H1 (cell line): ENCODE results near the gene GLDC. TPM values are rescaled to one million over a fixed set of nuclear protein-coding genes. Genes with fewer than 3 reads are reported as not detected.

ENCODE experiments used
- CTCF ChIA-PET: fragments of 300-600 bp; sonication (Branson Sonifier 250); formaldehyde crosslinking; loops from one replicate; lab custom pipeline; 2021; ENCODE audit not compliant: partially characterized antibody; lab: Charles Lee
- POLR2A ChIA-PET: fragments of 300-600 bp; sonication (Branson Sonifier 250); formaldehyde crosslinking; loops from one replicate; lab custom pipeline; 2021; ENCODE audit warnings: inconsistent platforms; ENCODE audit not compliant: partially characterized antibody; lab: Charles Lee
- DNase-seq, 2 experiments: peaks; one replicate each; pipeline versions ENCODE4 v3.0.0 to v3.0.0-alpha.2; 2010 to 2022; ENCODE audit warnings: low spot score in 2 of 2, low read depth in 1 of 2, mixed read lengths in 1 of 2
- FAIRE-seq: peaks from 2 replicates; lab custom pipeline; 2011; peaks lifted over from hg19 to GRCh38; lab: Jason Lieb, UNC
- H2AFZ ChIP-seq: 2 replicates; pipeline ENCODE4 v1.8.1; 2012; ENCODE audit warnings: low read length, inconsistent platforms
- H2AK5ac ChIP-seq: 2 replicates; pipeline ENCODE4 v1.6.1; 2013; ENCODE audit warnings: low read depth, low read length
- H2BK120ac ChIP-seq: replicated peaks from 2 replicates; pipeline ENCODE3; 2013; ENCODE audit warnings: low read depth, low read length, inconsistent platforms
- H2BK12ac ChIP-seq: 2 replicates; pipeline ENCODE4 v1.6.1; 2013; ENCODE audit warnings: low read depth, low read length
- H2BK15ac ChIP-seq: 2 replicates; pipeline ENCODE4 v1.6.1; 2013; ENCODE audit warnings: low read length
- H2BK20ac ChIP-seq: 2 replicates; pipeline ENCODE4 v1.6.1; 2013; ENCODE audit warnings: low read length
- H2BK5ac ChIP-seq: 2 replicates; pipeline ENCODE4 v1.6.1; 2013; ENCODE audit warnings: low read depth, low read length
- H3K14ac ChIP-seq: 2 replicates; pipeline ENCODE4 v1.6.1; 2013; ENCODE audit warnings: inconsistent platforms; ENCODE audit not compliant: insufficient read length
- H3K18ac ChIP-seq: 2 replicates; pipeline ENCODE4 v1.6.1; 2013; ENCODE audit warnings: low read length; ENCODE audit errors: extremely low read depth
- H3K23ac ChIP-seq: 2 replicates; pipeline ENCODE4 v1.6.1; 2013; ENCODE audit warnings: inconsistent platforms; ENCODE audit not compliant: insufficient read length
- H3K23me2 ChIP-seq: 2 replicates; pipeline ENCODE4 v1.6.1; 2013; ENCODE audit warnings: low read depth, low read length
- H3K27ac ChIP-seq: 2 replicates; pipeline ENCODE4 v1.6.1; 2011; ENCODE audit warnings: low read depth, low read length, inconsistent platforms
- H3K27me3 ChIP-seq, 4 experiments: replicated peaks in 1 of 4; 1 replicate in 1 of 4; 2 replicates in 3 of 4; pipeline versions ENCODE4 v1.6.1 to v1.8.1; 2011 to 2013; ENCODE audit warnings: low read length in 3 of 4, mild to moderate bottlenecking in 3 of 4, inconsistent platforms in 2 of 4, mixed read lengths in 2 of 4, moderate library complexity in 1 of 4; ENCODE audit not compliant: control insufficient read depth in 3 of 4, insufficient read depth in 3 of 4; ENCODE audit errors: extremely low read depth in 1 of 4
- H3K36me3 ChIP-seq, 4 experiments: 2 replicates each; pipeline versions ENCODE4 v1.6.1 to v1.8.1; 2011 to 2013; ENCODE audit warnings: mild to moderate bottlenecking in 4 of 4, low read length in 3 of 4, moderate library complexity in 2 of 4, control low read depth in 1 of 4, inconsistent platforms in 1 of 4; ENCODE audit not compliant: insufficient read depth in 4 of 4, control insufficient read depth in 2 of 4
- H3K4ac ChIP-seq: replicated peaks from 2 replicates; pipeline ENCODE3; 2013; ENCODE audit warnings: low read length, low read depth, mixed read lengths, inconsistent platforms; ENCODE audit not compliant: insufficient read length
- H3K4me1 ChIP-seq, 4 experiments: replicated peaks in 1 of 4; 1 replicate in 1 of 4; 2 replicates in 3 of 4; pipeline versions ENCODE4 v1.6.1 to v1.8.1; 2011 to 2013; ENCODE audit warnings: low read length in 3 of 4, inconsistent platforms in 2 of 4, mixed read lengths in 1 of 4; ENCODE audit not compliant: insufficient read depth in 4 of 4, control insufficient read depth in 3 of 4
- H3K4me2 ChIP-seq, 2 experiments: 2 replicates each; pipeline versions ENCODE4 v1.6.1 to v1.8.1; 2011 to 2013; ENCODE audit warnings: low read depth in 2 of 2, low read length in 2 of 2, control low read depth in 1 of 2, inconsistent platforms in 1 of 2, mild to moderate bottlenecking in 1 of 2; ENCODE audit not compliant: insufficient read depth in 1 of 2
- H3K4me3 ChIP-seq, 4 experiments: fragments of 200-600, 300-600 bp in 1 of 4; sonication (generic), shearing (Covaris generic), sonication (Bioruptor Twin) in 1 of 4; 2 replicates each; pipeline versions ENCODE4 v1.5.1 to v1.8.1; 2011 to 2016; ENCODE audit warnings: low read length in 4 of 4, low read depth in 3 of 4, control low read depth in 2 of 4, inconsistent platforms in 2 of 4, mild to moderate bottlenecking in 2 of 4, mixed read lengths in 1 of 4, moderate library complexity in 1 of 4; ENCODE audit not compliant: insufficient read depth in 2 of 4; ENCODE audit errors: extremely low read depth in 1 of 4
- H3K56ac ChIP-seq: replicated peaks from 2 replicates; pipeline ENCODE3; 2013; ENCODE audit warnings: low read depth, mild to moderate bottlenecking, mixed read lengths, low read length, inconsistent platforms; ENCODE audit not compliant: insufficient read length
- H3K79me1 ChIP-seq: 2 replicates; pipeline ENCODE4 v1.6.1; 2013; ENCODE audit warnings: low read depth, low read length, control low read depth
- H3K79me2 ChIP-seq, 2 experiments: 2 replicates each; pipeline versions ENCODE4 v1.6.1 to v1.8.1; 2012 to 2013; ENCODE audit warnings: low read length in 2 of 2, mild to moderate bottlenecking in 2 of 2, inconsistent platforms in 1 of 2; ENCODE audit not compliant: insufficient read depth in 2 of 2, control insufficient read depth in 1 of 2
- H3K9ac ChIP-seq, 4 experiments: replicated peaks in 1 of 4; 1 replicate in 1 of 4; 2 replicates in 3 of 4; pipeline versions ENCODE4 v1.6.1 to v1.8.1; 2011 to 2013; ENCODE audit warnings: low read depth in 3 of 4, low read length in 3 of 4, control low read depth in 2 of 4, mild to moderate bottlenecking in 2 of 4, moderate library complexity in 2 of 4, inconsistent platforms in 1 of 4; ENCODE audit errors: extremely low read depth in 1 of 4
- H3K9me3 ChIP-seq, 2 experiments: 2 replicates each; pipeline versions ENCODE4 v1.6.1 to v1.8.1; 2012 to 2013; ENCODE audit warnings: mild to moderate bottlenecking in 2 of 2, moderate library complexity in 2 of 2, control low read depth in 1 of 2, inconsistent platforms in 1 of 2, low read depth in 1 of 2, low read length in 1 of 2, mixed read lengths in 1 of 2; ENCODE audit not compliant: insufficient read depth in 2 of 2
- H4K20me1 ChIP-seq, 2 experiments: replicated peaks in 1 of 2; 2 replicates each; pipeline versions ENCODE3 to v1.8.1; 2011 to 2013; ENCODE audit warnings: inconsistent platforms in 2 of 2, low read length in 2 of 2, mild to moderate bottlenecking in 1 of 2; ENCODE audit not compliant: insufficient read depth in 2 of 2, control insufficient read depth in 1 of 2
- H4K5ac ChIP-seq: 2 replicates; pipeline ENCODE4 v1.6.1; 2013; ENCODE audit warnings: low read length, low read depth, mixed read lengths, inconsistent platforms; ENCODE audit not compliant: insufficient read length
- H4K8ac ChIP-seq: 2 replicates; pipeline ENCODE4 v1.8.0; 2013; ENCODE audit warnings: mild to moderate bottlenecking, moderate library complexity, low read length, inconsistent platforms; ENCODE audit not compliant: insufficient read depth; ENCODE audit errors: extremely low read depth
- H4K91ac ChIP-seq: replicated peaks from 2 replicates; pipeline ENCODE3; 2013; ENCODE audit warnings: low read length, mixed read lengths, inconsistent platforms; ENCODE audit not compliant: insufficient read length
- BACH1 ChIP-seq: IDR thresholded peaks from 2 replicates; pipeline ENCODE4 v1.6.1; 2012; ENCODE audit warnings: low read length, improper control_type of control experiment
- CBX5 ChIP-seq: fragments of 300-800, 300-1000 bp; sonication (generic); IDR thresholded peaks from 2 replicates; pipeline ENCODE4 v1.7.1; 2016; ENCODE audit warnings: antibody characterized with exemption, low read length, low read depth
- CBX8 ChIP-seq: fragments of 300-800, 300-1000 bp; sonication (generic); IDR thresholded peaks from 2 replicates; pipeline ENCODE4 v1.7.1; 2016; ENCODE audit warnings: low read depth, low read length, borderline replicate concordance
- CHD1 ChIP-seq: IDR thresholded peaks from 2 replicates; pipeline ENCODE4 v1.6.1; 2012; ENCODE audit warnings: low read depth, low read length, improper control_type of control experiment
- CHD2 ChIP-seq: IDR thresholded peaks from 2 replicates; pipeline ENCODE4 v1.6.1; 2012; ENCODE audit warnings: low read length, improper control_type of control experiment
- EGR1 ChIP-seq: IDR thresholded peaks from 2 replicates; pipeline ENCODE4 v1.6.1; 2011; ENCODE audit warnings: low read depth, low read length, borderline replicate concordance
- EP300 ChIP-seq, 2 experiments: IDR thresholded peaks; 1 replicate in 1 of 2; 2 replicates in 1 of 2; pipeline ENCODE4 v1.6.1; 2011 to 2012; ENCODE audit warnings: low read depth in 2 of 2, low read length in 2 of 2, mild to moderate bottlenecking in 2 of 2, borderline replicate concordance in 1 of 2, inconsistent platforms in 1 of 2, moderate library complexity in 1 of 2
- HDAC2 ChIP-seq, 2 experiments: fragments of 300-600 bp in 1 of 2; sonication (generic) in 1 of 2; IDR thresholded peaks; 2 replicates each; pipeline ENCODE4 v1.6.1; 2011 to 2012; ENCODE audit warnings: low read depth in 2 of 2, low read length in 2 of 2, mild to moderate bottlenecking in 2 of 2, moderate library complexity in 2 of 2, borderline replicate concordance in 1 of 2, inconsistent platforms in 1 of 2
- POLR2A ChIP-seq, 2 experiments: IDR thresholded peaks; 1 replicate in 1 of 2; 2 replicates in 1 of 2; pipeline ENCODE4 v1.6.1; 2011; ENCODE audit warnings: low read depth in 2 of 2, low read length in 2 of 2, mild to moderate bottlenecking in 2 of 2; ENCODE audit errors: control extremely low read depth in 1 of 2
- POU5F1 ChIP-seq: IDR thresholded peaks from 2 replicates; pipeline ENCODE4 v1.6.1; 2011; ENCODE audit warnings: low read depth, mild to moderate bottlenecking, low read length, moderate library complexity
- SIN3A ChIP-seq, 2 experiments: IDR thresholded peaks in 1 of 2; conservative IDR thresholded peaks in 1 of 2; 2 replicates each; pipeline ENCODE4 v1.6.1; 2011 to 2012; ENCODE audit warnings: low read length in 2 of 2, improper control_type of control experiment in 1 of 2, low read depth in 1 of 2, mild to moderate bottlenecking in 1 of 2
- TEAD4 ChIP-seq: IDR thresholded peaks from 2 replicates; pipeline ENCODE4 v1.6.1; 2012; ENCODE audit warnings: low read depth, low read length, inconsistent platforms, mixed read lengths
- ZNF274 ChIP-seq: IDR thresholded peaks from 2 replicates; pipeline ENCODE4 v1.7.0; 2012; ENCODE audit warnings: low read length, borderline replicate concordance; ENCODE audit errors: extremely low read depth
- WGBS, 2 experiments: shearing (Covaris generic) in 1 of 2; methylation state at CpG; one replicate each; pipeline versions ENCODE4 v1.1.6 to v1.1.7; 2013 to 2015; ENCODE audit warnings: low lambda C conversion rate in 2 of 2, mixed read lengths in 2 of 2, inconsistent platforms in 1 of 2, low coverage in 1 of 2, missing lambda C conversion rate in 1 of 2; ENCODE audit not compliant: insufficient replicate concordance in 2 of 2, insufficient coverage in 1 of 2, insufficient read length in 1 of 2; ENCODE audit errors: extremely low coverage in 1 of 2, missing lambda C conversion rate in 1 of 2; 5-methylcytosine and 5-hydroxymethylcytosine counted together
- polyA plus RNA-seq, 7 experiments: library from polyadenylated mRNA; depleted of rRNA in 3 of 7; stranded (reverse) in 5 of 7; unstranded in 2 of 7; fragments of >200 nt in 5 of 7; fragments of 200-250 nt in 2 of 7; gene quantifications; 1 replicate in 5 of 7; 2 replicates in 1 of 7; 4 replicates in 1 of 7; pipeline versions ENCODE4 v1.2.1 to v1.2.3, GENCODE V29; 2011 to 2013; ENCODE audit warnings: missing spikeins in 2 of 7, mixed read lengths in 2 of 7
- total RNA-seq: library from RNA; stranded (reverse); fragmentation: NEBNext Ultra II Directional; extraction: Animal tissue kit (Norgen Biotek cat#: 25700); gene quantifications from 2 replicates; pipeline ENCODE4 v1.2.1, GENCODE V29; 2021

GLDC gene
- total and polyA plus RNA-seq, 2 of the 8 experiments (the other 6 are each of a cell fraction or from before 2014, with no cell fraction given): 48.8 to 101 TPM

DNA sequence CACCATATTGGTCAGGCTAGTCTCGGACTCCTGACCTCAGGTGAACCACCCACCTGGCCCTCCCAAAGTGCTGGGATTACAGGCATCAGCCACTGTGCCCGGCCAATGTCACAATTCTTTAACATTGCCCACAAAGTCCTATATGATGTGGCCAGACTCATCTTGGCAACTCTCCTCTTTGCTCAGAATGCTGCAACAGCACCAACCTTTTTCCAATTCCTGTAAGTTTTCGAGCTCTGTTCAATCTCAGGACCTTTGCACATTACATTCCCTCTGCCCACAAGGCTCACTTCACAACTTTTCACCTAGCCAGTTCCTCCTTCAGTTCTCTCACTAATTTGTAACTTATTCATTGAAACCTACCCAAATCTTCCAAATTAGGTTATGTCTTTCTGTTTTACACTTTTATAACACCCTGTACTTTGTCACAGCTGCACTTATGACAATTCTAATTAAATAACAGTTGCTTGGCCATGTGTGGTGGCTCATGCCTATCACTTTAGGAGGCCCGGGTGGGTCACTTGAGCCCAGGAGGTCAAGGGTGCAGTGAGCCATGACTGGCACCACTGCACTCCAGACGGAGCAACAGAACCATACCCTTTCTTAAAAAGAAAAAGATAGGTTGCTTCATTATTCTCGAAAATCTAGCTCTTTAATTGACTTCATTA lies 30.9 kb upstream of the GLDC start:
- H2BK120ac ChIP-seq: no peak overlapping the region
- peaks cover 0 to 4% (median 0%) of the 10 kb centered on the region in 4 experiments; a peak in 1 of 8 replicates for H3K36me3 ChIP-seq
- H3K27me3 ChIP-seq: no peaks in the 10 kb centered on the region
- no peak overlapping the region for H2BK20ac ChIP-seq
- H3K18ac ChIP-seq: no peak overlapping the region
- H3K9ac ChIP-seq: no peak overlapping the region
- peaks cover 6% of the 10 kb centered on the region for H3K23me2 ChIP-seq
- H3K79me1 ChIP-seq: no peaks in the 10 kb centered on the region
- no peak overlapping the region for H3K56ac ChIP-seq
- H3K79me2 ChIP-seq: no peaks in the 10 kb centered on the region
- DNase-seq (no peak), FAIRE-seq (no peak)
- H4K91ac ChIP-seq: no peak overlapping the region
- ChIA-PET POLR2A (interaction anchor here (0.7 to 2.1 kb wide), 7 partner anchors 9 to 73 kb away, joined by 3 to 8 read pairs (median 3); no protein-coding TSS in a partner anchor), CTCF (interaction anchor here (1.2 to 4.6 kb wide), 4 partner anchors 8 to 12 kb away, joined by 3 to 26 read pairs (median 7); no protein-coding TSS in a partner anchor)
- no peaks in the 10 kb centered on the region for H3K9me3 ChIP-seq
- H2AFZ ChIP-seq: no peak overlapping the region
- no peaks in the 10 kb centered on the region; a peak in 1 of 7 replicates for H3K4me1 ChIP-seq
- no peak overlapping the region for H3K14ac ChIP-seq
- H3K4ac ChIP-seq: no peak overlapping the region
- no peak overlapping the region for H2BK15ac ChIP-seq
- no peak overlapping the region for H3K23ac ChIP-seq
- no peak overlapping the region for H4K8ac ChIP-seq
- H3K4me3 ChIP-seq: no peak overlapping the region
- no peak overlapping the region for H2BK5ac ChIP-seq
- no peak overlapping the region for H3K27ac ChIP-seq
- WGBS, 2 experiments: 92% methylated on average over 6 of the region's 6 CpGs; no CpG with 5 or more reads in 1 of the 2 experiments
- no peak overlapping the region for H4K5ac ChIP-seq
- no peaks in the 10 kb centered on the region for H4K20me1 ChIP-seq
- no peak overlapping the region for H2BK12ac ChIP-seq
- no peak overlapping the region for H3K4me2 ChIP-seq
- no peak overlapping the region for H2AK5ac ChIP-seq
- no peak for TF ChIP-seq POLR2A (IDR thresholded peaks at IDR 0.05; ENCODE audit: control extremely low read depth in 1 of 2, low read depth in 2 of 2, low read length in 2 of 2)
- no peak for TF ChIP-seq BACH1
- no peak for TF ChIP-seq POU5F1
- no peak for TF ChIP-seq SIN3A (conservative IDR thresholded peaks at IDR 0.05 in 1 of 2, IDR thresholded peaks at IDR 0.05 in 1 of 2; ENCODE audit: low read depth in 1 of 2, low read length in 2 of 2)
- TF ChIP-seq TEAD4: no peak
- TF ChIP-seq HDAC2 (IDR thresholded peaks at IDR 0.05; ENCODE audit: borderline replicate concordance in 1 of 2, low read depth in 2 of 2, low read length in 2 of 2): no peak
- no peak for TF ChIP-seq EGR1
- TF ChIP-seq CHD1: no peak
- TF ChIP-seq CBX8: no peak
- no peak for TF ChIP-seq ZNF274
- TF ChIP-seq CHD2: no peak
- TF ChIP-seq EP300 (IDR thresholded peaks at IDR 0.05; ENCODE audit: borderline replicate concordance in 1 of 2, low read depth in 2 of 2, low read length in 2 of 2): no peak
- TF ChIP-seq CBX5: no peak
